Hepatocyte (in vitro differentiated cells): Measurements from ENCODE around the gene NBAS.

Source experiments
- EZH2 ChIP-seq: fragments of 200-600 bp; sonication (generic); IDR thresholded peaks from 2 replicates; pipeline ENCODE4 v1.6.1; 2016; ENCODE audit warnings: antibody characterized with exemption, mild to moderate bottlenecking, borderline replicate concordance
- TF ChIP-seq, protein P1 (sequence below): fragments of 200-600 bp; sonication (generic); IDR thresholded peaks from 2 replicates; pipeline ENCODE4 v1.5.1; 2016; ENCODE audit warnings: antibody characterized with exemption, mild to moderate bottlenecking; ENCODE audit not compliant: poor library complexity

DNA sequence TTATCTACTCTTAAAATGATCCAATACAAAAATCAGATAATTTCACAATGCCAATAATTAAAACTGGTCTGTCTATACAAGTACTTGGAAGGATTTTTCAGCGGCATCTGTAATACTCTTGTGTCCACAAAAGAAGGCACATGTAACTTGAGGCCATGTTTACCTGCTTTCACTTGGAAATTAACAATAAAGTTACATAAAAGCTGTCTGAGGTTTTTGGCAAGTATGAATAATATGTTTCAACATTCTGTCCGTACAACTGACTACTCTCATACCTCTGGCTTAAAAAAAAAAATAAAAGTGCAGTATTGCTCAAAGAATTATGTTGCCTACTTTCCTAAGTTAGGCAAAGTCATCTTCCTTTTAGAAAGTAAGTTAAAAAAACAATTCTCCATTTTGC, 253.6 kb downstream of the NBAS start:
- TF ChIP-seq EZH2 = no peak
- TF ChIP-seq, protein P1, sequence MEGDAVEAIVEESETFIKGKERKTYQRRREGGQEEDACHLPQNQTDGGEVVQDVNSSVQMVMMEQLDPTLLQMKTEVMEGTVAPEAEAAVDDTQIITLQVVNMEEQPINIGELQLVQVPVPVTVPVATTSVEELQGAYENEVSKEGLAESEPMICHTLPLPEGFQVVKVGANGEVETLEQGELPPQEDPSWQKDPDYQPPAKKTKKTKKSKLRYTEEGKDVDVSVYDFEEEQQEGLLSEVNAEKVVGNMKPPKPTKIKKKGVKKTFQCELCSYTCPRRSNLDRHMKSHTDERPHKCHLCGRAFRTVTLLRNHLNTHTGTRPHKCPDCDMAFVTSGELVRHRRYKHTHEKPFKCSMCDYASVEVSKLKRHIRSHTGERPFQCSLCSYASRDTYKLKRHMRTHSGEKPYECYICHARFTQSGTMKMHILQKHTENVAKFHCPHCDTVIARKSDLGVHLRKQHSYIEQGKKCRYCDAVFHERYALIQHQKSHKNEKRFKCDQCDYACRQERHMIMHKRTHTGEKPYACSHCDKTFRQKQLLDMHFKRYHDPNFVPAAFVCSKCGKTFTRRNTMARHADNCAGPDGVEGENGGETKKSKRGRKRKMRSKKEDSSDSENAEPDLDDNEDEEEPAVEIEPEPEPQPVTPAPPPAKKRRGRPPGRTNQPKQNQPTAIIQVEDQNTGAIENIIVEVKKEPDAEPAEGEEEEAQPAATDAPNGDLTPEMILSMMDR = no peak
